ENCODE measurements around the gene ERBB4.

The ERBB4 gene

DNA sequence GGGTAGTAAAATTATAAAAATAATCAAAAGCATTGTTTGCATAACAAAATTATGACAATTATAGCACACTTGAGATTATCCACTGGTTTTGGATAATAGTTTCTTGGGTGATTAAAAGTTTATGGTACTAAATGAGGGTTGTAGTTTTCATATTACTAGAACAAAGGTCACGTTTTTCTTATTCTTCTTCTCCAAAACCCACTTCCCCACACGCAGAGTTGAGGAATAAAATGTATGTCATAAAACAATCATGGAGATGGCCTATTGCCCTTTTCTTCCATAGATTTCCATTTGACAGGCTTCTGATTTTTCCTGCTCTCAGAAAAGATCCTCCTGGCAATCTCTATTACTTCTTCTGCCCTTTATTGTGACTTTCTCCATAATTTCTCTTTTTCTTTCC is 863.9 kb downstream of the ERBB4 start:
- no peaks in the 10 kb centered on the region for H3K9me3 ChIP-seq (ENCODE audit: severe bottlenecking)
- no peak for TF ChIP-seq CTCF (IDR thresholded peaks at IDR 0.05; ENCODE audit: low read depth, low read length)

GRCh38 chr2:211673133-211673905 is 865.3 kb downstream of the ERBB4 start:
- DNase-seq: no peak
- Histone ChIP-seq H3K4me3 (ENCODE audit: low read depth, low read length) (no peak overlapping the region), H3K9me3 (ENCODE audit: severe bottlenecking) (no peaks in the 10 kb centered on the region), H3K36me3 (no peaks in the 10 kb centered on the region), H3K27ac (no peak overlapping the region), H3K27me3 (ENCODE audit: insufficient read depth, low read depth, severe bottlenecking) (no peaks in the 10 kb centered on the region)
- TF ChIP-seq CTCF (IDR thresholded peaks at IDR 0.05; ENCODE audit: low read depth, low read length): no peak

More for the DNA sequence above, 863.9 kb downstream of the ERBB4 start:
- H3K4me3 ChIP-seq (ENCODE audit: low read depth, low read length): no peak overlapping the region
- H3K27ac ChIP-seq: no peak overlapping the region
- DNase-seq: no peak
- H3K27me3 ChIP-seq (ENCODE audit: insufficient read depth, low read depth, severe bottlenecking): no peaks in the 10 kb centered on the region
- H3K36me3 ChIP-seq: no peaks in the 10 kb centered on the region

- TF ChIP-seq CTCF (IDR thresholded peaks at IDR 0.05; ENCODE audit: low read depth, low read length): no peak
- no peak overlapping the region for H3K4me3 ChIP-seq (ENCODE audit: low read depth, low read length)
- no peaks in the 10 kb centered on the region for H3K36me3 ChIP-seq
- no peak overlapping the region for H3K27ac ChIP-seq
- H3K27me3 ChIP-seq (ENCODE audit: insufficient read depth, low read depth, severe bottlenecking): no peaks in the 10 kb centered on the region
- H3K9me3 ChIP-seq (ENCODE audit: severe bottlenecking): no peaks in the 10 kb centered on the region
- no peak for DNase-seq
Measured at GRCh38 chr2:211671977-211672376, 866.6 kb downstream of the ERBB4 start.

DNA sequence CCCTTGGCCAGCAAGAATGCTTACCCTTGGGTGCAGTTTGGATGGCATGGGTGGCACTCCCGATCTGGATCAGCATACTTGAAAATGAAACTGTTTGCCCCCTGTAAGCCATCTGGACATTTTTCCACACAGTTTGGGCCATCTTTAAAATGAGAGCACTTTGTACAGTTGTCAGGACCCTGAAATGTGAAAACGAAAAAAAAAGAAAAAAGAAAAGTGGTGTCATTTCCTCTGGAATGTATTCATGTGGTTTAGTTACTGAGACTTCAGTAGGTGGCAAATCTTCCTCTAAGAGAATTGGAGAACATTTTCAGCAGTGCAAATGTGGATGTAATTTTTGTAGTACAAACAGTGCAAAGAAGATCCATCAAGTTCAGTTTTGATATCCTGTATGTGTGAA is 873.3 kb downstream of the ERBB4 start:
- TF ChIP-seq CTCF (IDR thresholded peaks at IDR 0.05; ENCODE audit: low read depth, low read length): no peak
- Histone ChIP-seq H3K27ac (no peak overlapping the region), H3K4me3 (ENCODE audit: low read depth, low read length) (no peak overlapping the region), H3K9me3 (ENCODE audit: severe bottlenecking) (no peaks in the 10 kb centered on the region), H3K27me3 (ENCODE audit: insufficient read depth, low read depth, severe bottlenecking) (no peaks in the 10 kb centered on the region), H3K36me3 (no peaks in the 10 kb centered on the region)
- no peak for DNase-seq

DNA sequence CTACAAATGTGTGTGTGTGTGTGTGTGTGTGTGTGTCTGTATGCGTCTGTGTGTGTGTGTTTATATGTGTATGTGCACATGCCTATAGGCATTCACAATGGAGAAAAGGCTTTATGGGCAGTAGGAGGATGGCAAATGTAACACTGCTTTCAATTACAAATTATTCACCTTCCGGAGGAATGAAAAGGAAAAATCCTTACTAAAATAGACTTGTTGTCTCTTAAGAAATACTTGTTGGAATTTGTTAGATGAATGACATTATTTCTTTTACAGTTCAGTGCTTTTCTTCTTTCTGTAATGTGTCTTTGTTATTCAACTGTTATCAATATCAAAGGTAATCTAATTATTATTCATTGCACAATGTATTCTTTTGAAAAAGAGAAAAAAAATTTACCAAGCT is 874.3 kb downstream of the ERBB4 start:
- no peaks in the 10 kb centered on the region for H3K9me3 ChIP-seq (ENCODE audit: severe bottlenecking)
- no peak overlapping the region for H3K27ac ChIP-seq
- TF ChIP-seq CTCF (IDR thresholded peaks at IDR 0.05; ENCODE audit: low read depth, low read length): no peak
- H3K36me3 ChIP-seq: no peaks in the 10 kb centered on the region
- no peak for DNase-seq
- no peaks in the 10 kb centered on the region for H3K27me3 ChIP-seq (ENCODE audit: insufficient read depth, low read depth, severe bottlenecking)
- no peak overlapping the region for H3K4me3 ChIP-seq (ENCODE audit: low read depth, low read length)
